ENCODE data around the gene TNC. TPM values are rescaled to one million over a fixed set of nuclear protein-coding genes. Genes with fewer than 3 reads are reported as not detected.
"Not testable (repeated sequence)": the region's sequence is repeated elsewhere in the genome, so short reads cannot be mapped to it uniquely, and the experiment has no call there.

TNC gene
- total and polyA plus RNA-seq, 9 donors: 1.2 to 108 (median 1.9) TPM

DNA sequence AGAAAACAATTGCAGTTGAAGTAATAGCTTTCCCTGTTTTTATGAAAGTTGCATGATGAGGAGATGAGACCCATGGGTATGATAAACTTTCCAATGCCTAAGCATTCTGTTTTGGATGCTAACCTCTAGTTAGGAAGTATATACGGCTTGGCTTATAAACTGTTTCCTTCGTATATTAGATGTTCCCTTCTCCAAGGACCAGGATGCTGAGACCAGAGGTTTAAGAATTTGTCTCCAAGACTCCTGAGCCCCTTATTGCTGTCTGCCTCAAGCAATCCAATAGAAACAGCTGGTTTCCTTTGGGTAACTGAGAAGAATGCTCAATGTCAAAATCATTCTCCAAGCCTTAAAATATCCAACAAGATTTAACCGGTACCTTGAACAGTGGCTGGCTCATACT is 12.2 kb upstream of the TNC start:
- Histone ChIP-seq H3K27me3 (no peaks in the 10 kb centered on the region), H3K27ac (no peak overlapping the region), H3K9me3 (no peaks in the 10 kb centered on the region), H3K4me3 (no peak overlapping the region), H3K36me3 (no peaks in the 10 kb centered on the region), H3K4me1 (ENCODE audit: insufficient read depth) (no peaks in the 10 kb centered on the region)
- TF ChIP-seq, protein P1, sequence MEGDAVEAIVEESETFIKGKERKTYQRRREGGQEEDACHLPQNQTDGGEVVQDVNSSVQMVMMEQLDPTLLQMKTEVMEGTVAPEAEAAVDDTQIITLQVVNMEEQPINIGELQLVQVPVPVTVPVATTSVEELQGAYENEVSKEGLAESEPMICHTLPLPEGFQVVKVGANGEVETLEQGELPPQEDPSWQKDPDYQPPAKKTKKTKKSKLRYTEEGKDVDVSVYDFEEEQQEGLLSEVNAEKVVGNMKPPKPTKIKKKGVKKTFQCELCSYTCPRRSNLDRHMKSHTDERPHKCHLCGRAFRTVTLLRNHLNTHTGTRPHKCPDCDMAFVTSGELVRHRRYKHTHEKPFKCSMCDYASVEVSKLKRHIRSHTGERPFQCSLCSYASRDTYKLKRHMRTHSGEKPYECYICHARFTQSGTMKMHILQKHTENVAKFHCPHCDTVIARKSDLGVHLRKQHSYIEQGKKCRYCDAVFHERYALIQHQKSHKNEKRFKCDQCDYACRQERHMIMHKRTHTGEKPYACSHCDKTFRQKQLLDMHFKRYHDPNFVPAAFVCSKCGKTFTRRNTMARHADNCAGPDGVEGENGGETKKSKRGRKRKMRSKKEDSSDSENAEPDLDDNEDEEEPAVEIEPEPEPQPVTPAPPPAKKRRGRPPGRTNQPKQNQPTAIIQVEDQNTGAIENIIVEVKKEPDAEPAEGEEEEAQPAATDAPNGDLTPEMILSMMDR (IDR thresholded peaks at IDR 0.05): no peak
- TF ChIP-seq POLR2A (IDR thresholded peaks at IDR 0.05) (no peak), EP300 (IDR thresholded peaks at IDR 0.05) (no peak)
- no peak for DNase-seq
- 64 to 69% (median 68%) methylated on average over 3 of the region's 3 CpGs for WGBS, 3 donors
- intact Hi-C loops (cut with DNase I): no loop called here

DNA sequence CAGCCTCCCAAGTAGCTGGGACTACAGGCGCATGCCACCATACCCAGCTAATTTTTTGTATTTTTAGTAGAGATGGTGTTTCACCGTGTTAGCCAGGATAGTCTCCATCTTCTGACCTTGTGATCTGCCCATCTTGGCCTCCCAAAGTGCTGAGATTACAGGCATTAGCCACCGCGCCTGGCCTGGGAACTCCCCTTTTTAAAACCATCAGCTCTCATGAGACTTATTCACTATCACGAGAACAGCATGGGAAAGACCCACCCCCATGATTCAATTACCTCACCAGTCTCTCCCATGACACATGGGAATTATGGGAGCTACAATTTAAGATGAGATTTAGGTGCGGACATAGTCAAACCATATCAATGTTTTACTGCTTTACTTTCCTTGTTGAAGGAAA is 10.8 kb upstream of the TNC start:
- H3K27ac ChIP-seq; intact Hi-C loops (cut with DNase I); H3K4me3 ChIP-seq; H3K9me3 ChIP-seq; H3K36me3 ChIP-seq; H3K27me3 ChIP-seq; H3K4me1 ChIP-seq (ENCODE audit: insufficient read depth); DNase-seq: not testable (repeated sequence)
- WGBS, 3 donors: 87 to 91% (median 89%) methylated on average over 6 of the region's 6 CpGs

DNA sequence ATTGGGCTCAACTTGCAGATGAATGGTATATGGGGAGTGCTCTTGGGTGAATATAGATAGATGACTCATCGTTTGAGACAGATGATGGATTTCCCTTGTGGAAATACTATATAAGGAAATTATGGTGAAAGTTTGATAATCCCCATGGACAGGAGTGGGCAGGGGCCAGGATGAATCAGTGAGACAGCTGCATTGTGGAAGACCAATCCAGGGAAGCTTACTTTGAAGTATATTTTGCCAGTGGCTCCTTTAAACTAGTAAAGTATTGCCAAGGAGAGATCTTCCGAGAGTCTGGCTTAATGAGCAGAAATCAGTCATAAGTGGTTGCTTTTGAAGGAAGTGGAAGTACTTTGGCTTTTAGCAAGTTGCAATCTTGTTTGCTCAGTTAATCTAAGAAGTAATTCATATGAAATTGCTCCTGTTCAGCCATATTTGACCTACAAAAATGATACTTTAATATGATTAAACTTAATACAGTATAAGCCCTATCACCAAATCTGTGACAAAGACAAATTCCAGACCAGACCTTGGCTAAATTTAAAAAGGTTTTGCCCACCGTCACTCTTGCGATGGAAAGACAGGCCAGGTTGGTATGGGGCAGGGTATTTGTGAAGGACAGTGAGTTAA is 9.3 kb upstream of the TNC start:
- Histone ChIP-seq H3K27me3 (no peaks in the 10 kb centered on the region), H3K4me3 (no peak overlapping the region), H3K9me3 (no peaks in the 10 kb centered on the region), H3K27ac (no peak overlapping the region), H3K36me3 (no peaks in the 10 kb centered on the region), H3K4me1 (ENCODE audit: insufficient read depth) (no peaks in the 10 kb centered on the region)
- 68 to 73% (median 69%) methylated on average over 4 of the region's 4 CpGs for WGBS, 3 donors
- DNase-seq: no peak
- TF ChIP-seq EP300 (IDR thresholded peaks at IDR 0.05) (no peak), POLR2A (IDR thresholded peaks at IDR 0.05) (no peak)
- TF ChIP-seq, protein P1 (IDR thresholded peaks at IDR 0.05): no peak
- intact Hi-C loops (cut with DNase I): no loop called here

DNA sequence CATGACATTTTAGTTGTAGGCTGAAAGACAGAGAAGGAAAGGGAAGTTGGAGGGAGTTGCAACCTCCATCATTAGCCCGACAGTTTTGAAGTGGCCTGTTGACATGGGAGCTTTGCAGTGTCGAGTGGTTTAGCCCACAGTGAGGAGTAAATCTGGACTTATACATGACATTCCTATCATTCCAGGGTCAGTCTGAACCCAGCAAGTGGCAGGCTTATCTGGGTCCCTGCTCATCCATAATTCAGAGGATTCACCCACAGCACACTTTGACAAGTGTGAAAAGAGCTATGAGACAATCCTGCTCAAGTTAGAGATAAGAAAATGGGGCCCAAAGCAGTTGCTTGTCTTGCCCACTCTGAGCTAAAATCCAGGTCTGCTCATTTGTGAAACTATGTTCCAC is 8.4 kb upstream of the TNC start:
- intact Hi-C loops (cut with DNase I): no loop called here
- WGBS, 3 donors: 39 to 49% (median 40%) methylated on average over 2 of the region's 2 CpGs
- Histone ChIP-seq H3K36me3 (no peaks in the 10 kb centered on the region), H3K27me3 (no peaks in the 10 kb centered on the region), H3K9me3 (no peaks in the 10 kb centered on the region), H3K4me1 (ENCODE audit: insufficient read depth) (no peaks in the 10 kb centered on the region), H3K4me3 (no peak overlapping the region), H3K27ac (no peak overlapping the region)
- no peak for DNase-seq
- no peak for TF ChIP-seq EP300 (IDR thresholded peaks at IDR 0.05)
- TF ChIP-seq POLR2A (IDR thresholded peaks at IDR 0.05): no peak
- TF ChIP-seq, protein P1 (IDR thresholded peaks at IDR 0.05): no peak

DNA sequence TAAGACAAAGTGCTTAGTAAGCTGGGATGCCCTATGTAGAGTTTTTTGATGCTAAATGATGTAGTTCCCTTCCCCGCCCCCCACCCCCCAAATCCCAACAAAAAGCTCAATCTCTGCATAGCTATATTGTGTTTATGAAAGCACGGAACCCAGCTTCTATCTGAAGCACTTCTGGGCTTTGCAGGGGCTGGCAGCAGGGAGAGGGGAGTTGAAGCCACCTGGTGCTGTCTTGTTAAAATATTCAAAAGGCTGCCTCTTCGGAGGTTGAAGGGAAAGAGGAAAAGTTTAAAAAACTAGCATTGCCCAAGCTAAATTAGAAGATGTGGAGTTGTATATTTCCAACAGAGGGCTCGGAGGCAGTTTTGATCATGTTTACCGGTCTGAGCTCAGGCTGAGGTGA is 5.0 kb upstream of the TNC start:
- H3K27ac ChIP-seq: no peak overlapping the region
- no peaks in the 10 kb centered on the region for H3K9me3 ChIP-seq
- 61 to 74% (median 66%) methylated on average over 5 of the region's 5 CpGs for WGBS, 3 donors
- H3K4me3 ChIP-seq: no peak overlapping the region
- TF ChIP-seq EP300 (IDR thresholded peaks at IDR 0.05) (no peak), POLR2A (IDR thresholded peaks at IDR 0.05) (no peak)
- TF ChIP-seq, protein P1 (IDR thresholded peaks at IDR 0.05): no peak
- intact Hi-C loops (cut with DNase I): no loop called here
- peaks cover under 1% of the 10 kb centered on the region for H3K4me1 ChIP-seq (ENCODE audit: insufficient read depth)
- DNase-seq: no peak
- H3K27me3 ChIP-seq: no peaks in the 10 kb centered on the region
- H3K36me3 ChIP-seq: no peaks in the 10 kb centered on the region
